GM21737 (cell line): ENCODE measurements around the gene GPR176.
"Not testable (repeated sequence)": the region's sequence is repeated elsewhere in the genome, so short reads cannot be mapped to it uniquely, and the experiment has no call there.

Experiments used
- ATAC-seq: cut with Tn5 transposase; IDR thresholded peaks from one replicate; pipeline ENCODE4 v1.9.1; 2021; ENCODE audit warnings: mild to moderate bottlenecking, moderate library complexity; ENCODE audit not compliant: unreplicated experiment

The GPR176 gene

GRCh38 chr15:39814489-39814888 lies 105.6 kb downstream of the GPR176 start:
- ATAC-seq, result no peak

GRCh38 chr15:39812651-39813050 lies 107.4 kb downstream of the GPR176 start:
- ATAC-seq, result not testable (repeated sequence)

DNA sequence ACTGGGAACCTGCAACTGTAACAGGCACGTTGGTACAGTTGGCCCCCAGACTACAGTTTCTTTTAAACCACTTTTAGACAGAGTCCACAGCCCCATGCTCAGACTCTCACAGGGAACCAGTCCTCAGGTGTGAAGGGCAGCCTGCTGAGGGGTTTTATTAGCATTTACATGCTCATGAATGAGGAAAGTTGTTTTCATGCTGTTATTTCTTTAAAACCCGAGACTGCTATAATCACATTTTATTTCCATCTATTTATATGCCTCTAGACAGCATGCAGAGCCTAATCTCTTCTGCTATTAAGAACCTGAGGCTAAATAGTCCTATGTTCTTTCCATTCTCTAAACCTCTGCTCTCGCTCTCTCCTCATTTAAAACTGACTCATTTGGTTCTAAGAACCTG lies 111.2 kb downstream of the GPR176 start:
- ATAC-seq, result no peak

DNA sequence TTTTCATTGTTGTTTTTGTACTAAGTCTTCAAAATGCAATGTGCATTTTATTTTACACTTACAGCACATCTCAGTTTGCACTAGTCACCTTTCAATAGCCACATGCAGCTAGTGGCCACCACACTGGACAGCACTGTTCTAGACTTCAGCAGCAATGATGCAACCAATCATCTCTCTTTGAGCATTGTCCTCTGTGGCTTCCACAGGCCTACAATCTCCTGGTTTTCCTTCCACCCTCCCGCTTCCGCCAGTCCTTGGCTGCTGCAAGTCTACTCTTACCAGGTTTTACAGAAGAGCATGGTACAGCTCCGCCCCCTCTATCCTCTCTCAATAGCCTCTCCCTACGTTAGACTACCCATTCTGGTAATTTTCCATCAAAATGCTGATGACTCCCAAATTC lies 112.3 kb downstream of the GPR176 start:
- no peak for ATAC-seq

- no peak for ATAC-seq
Measured at GRCh38 chr15:39804026-39804425, 116.0 kb downstream of the GPR176 start.

DNA sequence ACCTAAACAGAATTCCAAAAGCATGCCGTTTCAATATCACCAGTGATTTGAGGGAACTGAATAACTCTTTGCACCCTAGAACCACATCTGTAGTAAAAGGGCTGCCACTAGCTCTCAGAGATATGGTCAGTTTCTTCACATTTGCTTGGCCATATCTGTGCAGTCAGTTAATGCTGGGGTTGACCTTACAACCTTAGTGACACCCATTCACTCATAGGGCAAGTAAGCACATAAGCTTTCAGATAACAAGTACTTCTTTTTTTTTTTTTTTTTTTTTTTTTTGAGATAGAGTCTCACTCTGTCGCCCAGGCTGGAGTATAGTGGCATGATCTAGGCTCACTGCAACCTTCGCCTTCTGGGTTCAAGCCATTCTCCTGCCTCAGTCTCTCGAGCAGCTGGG lies 117.0 kb downstream of the GPR176 start:
- no peak for ATAC-seq

DNA sequence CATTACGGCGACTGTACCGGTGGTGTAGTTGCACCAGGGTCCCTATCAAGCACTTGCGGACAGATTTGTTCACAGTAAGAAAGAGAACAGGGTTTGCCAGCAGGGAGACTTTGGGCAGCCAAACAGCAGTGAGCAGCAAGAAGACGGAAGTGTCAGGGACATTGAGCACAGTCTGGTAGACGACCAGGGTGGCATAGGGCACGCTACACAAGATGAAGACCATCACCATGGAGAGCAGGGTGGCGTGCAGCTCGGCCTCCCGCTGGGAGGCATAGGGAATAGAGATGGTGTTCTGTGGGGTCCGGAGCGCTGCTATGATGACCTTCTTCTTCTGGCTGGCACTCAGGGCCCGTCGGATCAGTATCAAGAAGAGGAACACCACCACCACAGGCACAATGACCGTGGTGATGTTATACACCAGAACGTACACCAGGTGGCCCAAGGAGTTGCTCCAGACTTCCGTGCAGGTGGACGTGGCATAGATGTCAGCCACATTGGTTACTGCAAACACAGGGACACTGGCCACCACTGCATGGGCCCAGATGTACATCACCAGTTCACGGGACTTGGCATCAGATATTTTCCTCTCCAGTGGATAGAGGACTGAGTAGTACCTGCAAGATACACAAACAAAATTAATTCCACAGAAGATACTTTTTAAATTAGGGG lies 118.3 kb downstream of the GPR176 start:
- peak; percentile 67 for ATAC-seq

DNA sequence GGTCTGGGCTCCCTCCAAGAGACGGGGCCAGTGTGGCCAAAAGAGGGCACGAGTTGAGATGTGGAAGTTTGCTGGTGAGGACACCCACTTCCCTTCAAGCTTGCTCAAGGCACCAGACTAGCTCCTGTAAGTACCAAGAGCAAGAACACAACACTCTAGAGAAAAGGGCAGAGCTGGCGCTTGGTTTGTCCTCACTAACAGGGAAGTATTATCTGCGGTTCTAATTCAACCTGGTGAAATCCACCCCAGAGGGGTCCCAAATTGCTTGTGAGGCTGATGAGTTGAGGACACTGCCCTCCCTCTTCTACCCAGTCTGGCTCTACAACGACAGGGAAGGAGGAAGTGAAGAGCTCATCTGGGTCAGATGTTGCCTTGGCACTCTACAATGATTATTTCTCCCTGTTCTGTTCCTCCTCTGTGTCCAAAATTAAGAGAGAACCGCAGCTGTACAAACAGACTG lies 120.5 kb downstream of the GPR176 start:
- no peak for ATAC-seq

GRCh38 chr15:39798382-39798781 lies 121.7 kb downstream of the GPR176 start:
- no peak for ATAC-seq

DNA sequence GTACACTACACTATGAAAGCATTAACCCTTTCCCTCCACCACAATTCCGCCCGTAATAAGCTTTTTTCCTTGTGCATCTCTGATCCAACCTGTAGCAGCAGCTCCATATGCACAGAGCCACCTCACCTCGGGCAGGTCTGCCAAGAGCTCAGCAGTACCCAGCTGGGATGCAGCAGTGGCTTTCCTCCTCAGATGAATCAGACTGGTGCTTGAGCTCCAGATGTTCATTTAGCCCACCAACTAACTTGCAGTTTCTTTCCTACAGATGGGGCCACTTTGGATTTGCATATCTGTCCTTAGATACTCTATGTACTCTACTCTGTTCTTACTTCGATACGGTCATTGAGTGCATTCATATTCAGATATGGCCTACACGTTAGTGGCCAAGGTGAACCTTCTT lies 122.7 kb downstream of the GPR176 start:
- ATAC-seq, result no peak

- no peak for ATAC-seq
Measured at GRCh38 chr15:39796601-39797000, 123.5 kb downstream of the GPR176 start.

DNA sequence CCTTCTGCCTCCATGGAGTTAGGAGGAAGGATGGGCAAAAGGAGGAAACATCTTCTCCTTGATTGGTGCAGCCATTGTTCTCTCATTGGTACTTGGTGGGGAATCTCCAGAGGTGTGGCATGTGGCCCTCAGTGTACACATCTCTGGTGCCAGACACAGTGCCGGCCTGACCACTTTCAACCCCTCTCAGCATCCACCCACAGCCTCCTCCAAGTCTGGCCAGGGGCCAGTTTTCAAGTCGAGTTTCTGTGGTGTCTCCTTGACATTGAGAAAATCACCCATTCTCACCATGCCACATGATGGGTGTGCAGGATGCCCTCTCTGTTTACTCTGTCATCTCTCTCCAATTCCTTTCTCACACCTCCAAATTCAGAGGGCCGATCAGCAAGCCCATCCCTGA lies 124.6 kb downstream of the GPR176 start:
- ATAC-seq, result no peak

DNA sequence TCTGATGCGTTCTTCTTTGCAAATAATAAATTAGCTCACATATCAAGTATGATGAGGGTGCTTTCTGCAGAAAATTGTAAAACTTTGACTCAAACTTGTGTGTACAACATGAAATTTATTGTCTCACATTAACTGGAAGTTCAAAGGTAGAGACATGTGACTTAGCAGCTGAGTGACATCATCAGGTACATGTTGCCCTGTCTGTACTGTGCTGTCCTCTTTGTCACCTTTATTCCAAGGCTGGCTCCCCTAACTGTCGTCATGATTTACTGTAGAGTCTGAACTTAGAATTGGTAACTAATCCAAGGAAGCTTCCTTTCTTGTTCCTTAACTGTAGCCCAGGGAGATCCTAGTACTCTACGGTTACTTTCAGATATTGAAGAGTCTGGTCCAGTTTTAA lies 125.1 kb downstream of the GPR176 start:
- no peak for ATAC-seq

GRCh38 chr15:39793923-39794322 lies 126.1 kb downstream of the GPR176 start:
- no peak for ATAC-seq

DNA sequence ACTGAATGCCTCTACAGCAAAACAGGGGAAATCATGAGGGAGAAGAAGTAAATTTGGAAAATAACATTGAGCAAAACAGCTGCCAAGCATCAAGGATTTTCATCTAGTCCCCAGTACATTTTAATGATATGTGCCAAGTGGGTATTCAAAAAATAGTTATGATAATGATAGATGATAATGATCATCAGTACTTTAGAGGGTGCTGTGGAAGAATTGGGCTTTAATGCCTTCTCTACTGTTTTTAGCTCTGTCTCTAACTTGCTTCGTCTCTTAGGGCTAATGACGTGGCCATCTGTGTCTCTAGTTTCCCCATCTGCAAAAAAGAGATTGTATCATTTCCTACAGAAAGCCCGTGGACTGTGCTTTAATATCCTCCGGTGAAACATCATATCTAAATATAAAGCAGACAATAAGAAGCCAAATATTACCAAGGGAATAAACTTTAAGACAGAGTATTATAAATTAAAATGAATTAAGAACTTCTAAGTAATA lies 127.2 kb downstream of the GPR176 start:
- no peak for ATAC-seq

GRCh38 chr15:39792025-39792843 lies 127.8 kb downstream of the GPR176 start:
- no peak for ATAC-seq

GRCh38 chr15:39789736-39790135 lies 130.3 kb downstream of the GPR176 start:
- ATAC-seq, result no peak

DNA sequence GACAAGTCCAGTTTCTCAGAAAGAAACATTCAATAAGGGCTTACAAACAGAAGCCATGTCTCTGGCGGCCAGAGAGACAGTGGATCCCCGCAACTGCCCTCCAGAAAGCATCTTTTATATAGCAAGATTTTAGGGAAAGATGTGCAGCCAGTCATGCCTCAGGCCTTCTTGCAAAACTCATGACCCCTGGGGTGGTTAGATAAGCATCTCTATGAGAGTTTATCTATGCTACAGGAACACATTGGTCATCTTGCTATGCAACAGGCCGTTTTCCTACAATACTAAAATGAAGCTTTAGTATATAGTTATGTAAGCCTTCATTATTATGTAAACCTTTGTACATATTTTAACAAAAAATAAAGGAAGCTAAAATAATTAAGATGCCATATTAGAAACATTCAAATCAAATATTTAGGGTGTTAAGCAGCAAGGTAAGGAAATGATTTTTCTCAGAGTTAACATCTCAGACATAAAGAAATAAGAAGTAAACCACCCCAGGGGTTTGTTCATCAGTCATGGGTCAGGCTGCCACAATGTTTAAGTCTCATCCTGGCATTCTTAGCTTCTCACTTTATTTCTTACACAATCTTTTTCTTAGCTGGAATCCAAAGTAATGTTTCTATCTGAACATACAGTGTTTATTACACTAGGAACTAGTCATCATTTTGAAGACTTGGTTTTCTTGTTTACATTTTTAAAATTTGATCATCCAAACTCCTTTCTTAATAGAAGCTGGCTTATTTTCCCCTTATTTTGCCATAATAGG lies 131.1 kb downstream of the GPR176 start:
- no peak for ATAC-seq

DNA sequence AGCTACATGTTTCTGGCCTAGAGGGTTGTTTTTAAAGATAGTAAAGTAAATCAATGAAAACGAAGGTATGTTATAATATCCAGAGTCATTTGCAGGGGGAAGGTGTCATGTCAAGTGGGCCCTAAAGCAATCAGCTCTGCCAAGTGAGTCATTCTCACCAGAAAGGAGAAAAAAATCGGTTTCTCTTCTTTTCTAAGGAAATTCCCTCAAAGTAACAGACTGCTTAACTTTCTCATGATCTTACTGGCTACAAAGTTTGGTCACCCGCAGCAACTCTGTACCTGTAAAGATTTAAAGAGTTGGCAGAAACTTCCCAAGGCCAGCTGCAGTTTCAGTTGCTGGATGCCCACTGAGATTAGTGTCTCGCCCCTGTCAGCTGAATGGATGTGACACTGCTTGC lies 132.0 kb downstream of the GPR176 start:
- no peak for ATAC-seq

DNA sequence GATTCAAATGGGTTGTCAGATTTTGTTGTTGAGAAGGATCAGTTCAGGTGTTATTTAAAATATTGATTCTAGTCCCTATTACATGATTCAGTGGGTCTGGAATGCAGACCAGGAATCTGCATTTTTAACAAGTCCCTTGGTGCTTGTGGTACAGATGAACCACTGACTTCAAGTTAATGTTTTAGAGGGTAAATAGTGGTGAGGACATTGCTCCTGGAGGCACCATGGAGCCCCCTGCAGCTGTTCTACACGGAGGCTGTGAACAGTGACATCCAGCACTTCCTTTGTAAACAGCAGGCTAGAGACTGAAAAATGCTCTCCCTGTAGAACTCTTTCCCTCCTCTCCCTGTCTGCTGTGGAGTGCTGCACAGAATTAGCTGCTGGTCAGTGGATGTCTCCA lies 132.6 kb downstream of the GPR176 start:
- no peak for ATAC-seq

DNA sequence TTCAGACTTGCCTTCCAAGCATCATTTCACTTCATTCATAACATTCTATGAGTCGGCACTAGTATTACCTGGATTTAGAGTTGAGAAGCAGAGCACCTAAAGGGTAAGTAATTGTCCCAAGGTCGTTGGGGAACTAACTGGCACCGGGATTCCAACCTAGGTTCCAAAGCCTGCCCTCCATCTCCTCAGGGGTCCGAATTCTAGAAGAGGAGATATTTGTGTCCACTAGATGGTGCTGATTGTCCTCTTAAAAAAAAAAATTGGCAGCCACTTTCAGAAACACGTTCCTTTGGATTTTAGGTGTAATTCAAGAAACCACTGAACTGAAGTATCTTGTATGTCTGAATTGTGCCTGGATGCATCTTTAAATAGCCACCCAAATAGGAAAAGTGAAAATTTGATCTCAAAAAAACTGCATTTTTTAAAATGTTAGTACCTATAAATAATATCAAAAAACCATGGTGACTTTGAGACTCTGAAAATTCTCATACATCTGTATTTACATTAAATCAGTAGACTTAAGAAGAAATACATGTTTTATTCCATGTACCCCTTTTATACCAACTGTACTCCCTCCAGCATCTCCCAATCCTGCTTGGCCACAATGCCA lies 133.5 kb downstream of the GPR176 start:
- no peak for ATAC-seq
